CD8-positive, alpha-beta memory T cell (primary cell): ENCODE measurements around the gene MEIS3. TPM values are rescaled to one million over a fixed set of nuclear protein-coding genes. Genes with fewer than 3 reads are reported as not detected.

ENCODE experiments used
- CTCF ChIA-PET: fragments of 350-600 bp; sonication (Branson Sonifier 250); formaldehyde crosslinking; loops from one replicate; lab custom pipeline; 2021; ENCODE audit warnings: antibody characterized with exemption; lab: Charles Lee
- POLR2A ChIA-PET: fragments of 350-600 bp; sonication (Branson Sonifier 250); formaldehyde crosslinking; loops from one replicate; lab custom pipeline; 2021; ENCODE audit warnings: antibody characterized with exemption; lab: Charles Lee
- DNase-seq, 5 donors: peaks; one replicate each; pipeline versions ENCODE4 v3.0.0 to v3.0.0-alpha.2; 2020 to 2022; ENCODE audit warnings: mixed read lengths in 1 of 5
- H3K27ac ChIP-seq: one replicate; pipeline ENCODE4 v1.7.0; 2013; ENCODE audit warnings: low read depth, mild to moderate bottlenecking, low read length, moderate library complexity
- H3K27me3 ChIP-seq: 2 replicates; pipeline ENCODE4 v1.7.0; 2013; ENCODE audit warnings: low read length, mild to moderate bottlenecking; ENCODE audit not compliant: insufficient read depth, poor library complexity, severe bottlenecking
- H3K36me3 ChIP-seq: 2 replicates; pipeline ENCODE4 v1.7.0; 2013; ENCODE audit warnings: mild to moderate bottlenecking, low read length, moderate library complexity; ENCODE audit not compliant: insufficient read depth
- H3K4me1 ChIP-seq: 2 replicates; pipeline ENCODE4 v1.7.0; 2013; ENCODE audit warnings: mild to moderate bottlenecking, low read length, moderate library complexity; ENCODE audit not compliant: insufficient read depth
- H3K4me3 ChIP-seq: 2 replicates; pipeline ENCODE4 v1.7.0; 2013; ENCODE audit warnings: mild to moderate bottlenecking, low read length
- H3K9me3 ChIP-seq: 2 replicates; pipeline ENCODE4 v1.7.0; 2013; ENCODE audit warnings: mild to moderate bottlenecking, low read length
- H3K27ac Mint-ChIP-seq, 8 donors: one replicate each; pipeline ENCODE4 v1.8.0; 2020 to 2021; ENCODE audit warnings: mixed read lengths in 8 of 8, mild to moderate bottlenecking in 6 of 8, inconsistent platforms in 3 of 8, moderate library complexity in 3 of 8
- H3K27me3 Mint-ChIP-seq, 2 donors: one replicate each; pipeline ENCODE4 v1.8.0; 2020 to 2021; ENCODE audit warnings: mixed read lengths in 2 of 2, mild to moderate bottlenecking in 1 of 2, moderate library complexity in 1 of 2
- H3K36me3 Mint-ChIP-seq, 3 donors: one replicate each; pipeline ENCODE4 v1.8.0; 2020 to 2021; ENCODE audit warnings: mixed read lengths in 3 of 3, inconsistent platforms in 1 of 3, mild to moderate bottlenecking in 1 of 3
- H3K4me1 Mint-ChIP-seq, 3 donors: one replicate each; pipeline ENCODE4 v1.8.0; 2020 to 2021; ENCODE audit warnings: mixed read lengths in 3 of 3, inconsistent platforms in 1 of 3, mild to moderate bottlenecking in 1 of 3
- H3K4me3 Mint-ChIP-seq, 7 donors: one replicate each; pipeline ENCODE4 v1.8.0; 2020 to 2021; ENCODE audit warnings: mixed read lengths in 7 of 7, mild to moderate bottlenecking in 6 of 7, moderate library complexity in 4 of 7, inconsistent platforms in 2 of 7
- H3K9me3 Mint-ChIP-seq, 5 donors: one replicate each; pipeline ENCODE4 v1.8.0; 2020 to 2022; ENCODE audit warnings: mixed read lengths in 5 of 5, mild to moderate bottlenecking in 3 of 5, moderate library complexity in 2 of 5, inconsistent platforms in 1 of 5
- polyA plus RNA-seq: library from polyadenylated mRNA; unstranded; fragments of 300-500 nt; fragmentation: Illumina TruSeq; gene quantifications from one replicate; pipeline ENCODE4 v1.2.3, GENCODE V29; 2021
- total RNA-seq, 2 experiments: library from RNA; stranded (reverse); gene quantifications; one replicate each; pipeline ENCODE4 v1.2.3, GENCODE V29; 2021

The MEIS3 gene
- total and polyA plus RNA-seq, 3 experiments from 2014 or later, result not detected

- no peaks in the 10 kb centered on the region for H3K36me3 Mint-ChIP-seq
- DNase-seq, result no peak
- H3K27me3 Mint-ChIP-seq, result peaks cover 24 to 36% of the 10 kb centered on the region in 2 donors
- H3K4me3 Mint-ChIP-seq, result no peak overlapping the region
- peaks cover 0 to 9% (median 3%) of the 10 kb centered on the region in 5 donors for H3K9me3 Mint-ChIP-seq
- ChIA-PET POLR2A (no interaction called here), CTCF (no interaction called here)
- no peaks in the 10 kb centered on the region for H3K4me1 ChIP-seq
- H3K36me3 ChIP-seq, result no peaks in the 10 kb centered on the region
- H3K4me3 ChIP-seq, result no peak overlapping the region
- H3K27ac ChIP-seq, result no peak overlapping the region
- H3K27ac Mint-ChIP-seq, result peak overlapping the region in 1 of 8 donors; percentile 22
- H3K4me1 Mint-ChIP-seq, result no peaks in the 10 kb centered on the region
- no peaks in the 10 kb centered on the region for H3K9me3 ChIP-seq
- peaks cover 31% of the 10 kb centered on the region for H3K27me3 ChIP-seq
Observed at GRCh38 chr19:47456721-47457474, 37.6 kb upstream of the MEIS3 start.

GRCh38 chr19:47450478-47450877, 31.2 kb upstream of the MEIS3 start:
- no peak overlapping the region for H3K27ac ChIP-seq
- DNase-seq, result no peak
- Mint-ChIP-seq H3K36me3 (no peaks in the 10 kb centered on the region), H3K27ac (no peak overlapping the region), H3K4me3 (no peak overlapping the region), H3K27me3 (peaks cover 35 to 56% of the 10 kb centered on the region in 2 donors), H3K4me1 (peaks cover 19 to 30% (median 27%) of the 10 kb centered on the region in 3 donors), H3K9me3 (peaks cover 0 to 5% (median under 1%) of the 10 kb centered on the region in 5 donors)
- peaks cover 13% of the 10 kb centered on the region for H3K27me3 ChIP-seq
- H3K4me3 ChIP-seq, result no peak overlapping the region
- no peaks in the 10 kb centered on the region for H3K9me3 ChIP-seq
- peaks cover 21% of the 10 kb centered on the region for H3K4me1 ChIP-seq
- POLR2A ChIA-PET, result no interaction called here
- H3K36me3 ChIP-seq, result no peaks in the 10 kb centered on the region
- CTCF ChIA-PET, result interaction anchor here (0.7 kb wide), 1 partner anchor 329 kb away, joined by 4 read pairs; no protein-coding TSS in a partner anchor

GRCh38 chr19:47448360-47448727, 29.0 kb upstream of the MEIS3 start:
- peaks cover 38 to 51% (median 49%) of the 10 kb centered on the region in 3 donors for H3K4me1 Mint-ChIP-seq
- CTCF ChIA-PET, result no interaction called here
- H3K36me3 Mint-ChIP-seq, result no peaks in the 10 kb centered on the region
- DNase-seq, result no peak
- H3K4me1 ChIP-seq, result peaks cover 42% of the 10 kb centered on the region
- H3K4me3 ChIP-seq, result no peak overlapping the region
- H3K27ac Mint-ChIP-seq, result peak overlapping the region in 1 of 8 donors; percentile 20
- H3K27me3 Mint-ChIP-seq, result peaks cover 45 to 62% of the 10 kb centered on the region in 2 donors
- H3K9me3 Mint-ChIP-seq, result peaks cover 0 to 2% (median 0%) of the 10 kb centered on the region in 5 donors
- no peaks in the 10 kb centered on the region for H3K9me3 ChIP-seq
- H3K36me3 ChIP-seq, result no peaks in the 10 kb centered on the region
- H3K27ac ChIP-seq, result no peak overlapping the region
- peak overlapping the region in 2 of 7 donors; percentile 38 to 55 for H3K4me3 Mint-ChIP-seq
- POLR2A ChIA-PET, result no interaction called here
- peaks cover 22% of the 10 kb centered on the region for H3K27me3 ChIP-seq

GRCh38 chr19:47447470-47448359, 28.4 kb upstream of the MEIS3 start:
- H3K4me1 ChIP-seq, result peaks cover 45% of the 10 kb centered on the region
- H3K4me3 ChIP-seq, result peak overlapping the region; percentile 14
- ChIA-PET CTCF (interaction anchor here (1.7 kb wide), 1 partner anchor 11 kb away, joined by 5 read pairs; no protein-coding TSS in a partner anchor), POLR2A (interaction anchor here (0.6 kb wide), 1 partner anchor 16 kb away, joined by 3 read pairs; no protein-coding TSS in a partner anchor)
- H3K36me3 ChIP-seq, result no peaks in the 10 kb centered on the region
- Mint-ChIP-seq H3K4me1 (peaks cover 44 to 57% (median 54%) of the 10 kb centered on the region in 3 donors), H3K4me3 (peak overlapping the region in 4 of 7 donors; percentile 43 to 80 (median 56)), H3K36me3 (no peaks in the 10 kb centered on the region), H3K27me3 (peaks cover 46 to 68% of the 10 kb centered on the region in 2 donors), H3K27ac (no peak overlapping the region), H3K9me3 (peaks cover 0 to 2% (median 0%) of the 10 kb centered on the region in 5 donors)
- H3K27me3 ChIP-seq, result peaks cover 28% of the 10 kb centered on the region
- DNase-seq, result peak in 4 of 5 donors; percentile 45 to 62 (median 52)
- H3K27ac ChIP-seq, result peak overlapping the region; percentile 38
- no peaks in the 10 kb centered on the region for H3K9me3 ChIP-seq

- POLR2A ChIA-PET, result no interaction called here
- Histone ChIP-seq H3K4me1 (peaks cover 45% of the 10 kb centered on the region), H3K9me3 (no peaks in the 10 kb centered on the region), H3K36me3 (no peaks in the 10 kb centered on the region), H3K4me3 (peak overlapping the region; percentile 21), H3K27me3 (peaks cover 31% of the 10 kb centered on the region), H3K27ac (peak overlapping the region; percentile 38)
- peak overlapping the region in 6 of 7 donors; percentile 65 to 80 (median 74) for H3K4me3 Mint-ChIP-seq
- peaks cover 48 to 72% of the 10 kb centered on the region in 2 donors for H3K27me3 Mint-ChIP-seq
- peaks cover 44 to 57% (median 54%) of the 10 kb centered on the region in 3 donors for H3K4me1 Mint-ChIP-seq
- H3K36me3 Mint-ChIP-seq, result no peaks in the 10 kb centered on the region
- H3K9me3 Mint-ChIP-seq, result peaks cover 0 to 2% (median 0%) of the 10 kb centered on the region in 5 donors
- peak overlapping the region in 1 of 8 donors; percentile 22 for H3K27ac Mint-ChIP-seq
- no peak for DNase-seq
- CTCF ChIA-PET, result interaction anchor here (0.8 to 1.7 kb wide), 3 partner anchors 10 to 19 kb away, joined by 3 to 5 read pairs (median 5); no protein-coding TSS in a partner anchor
Observed at GRCh38 chr19:47446534-47447469, 27.5 kb upstream of the MEIS3 start.

GRCh38 chr19:47445937-47446402, 26.6 kb upstream of the MEIS3 start:
- Histone ChIP-seq H3K36me3 (no peaks in the 10 kb centered on the region), H3K27me3 (peaks cover 31% of the 10 kb centered on the region), H3K4me3 (peak overlapping the region; percentile 44), H3K9me3 (no peaks in the 10 kb centered on the region), H3K4me1 (peaks cover 45% of the 10 kb centered on the region), H3K27ac (no peak overlapping the region)
- Mint-ChIP-seq H3K9me3 (peaks cover 0 to 2% (median 0%) of the 10 kb centered on the region in 5 donors), H3K27ac (peak overlapping the region in 2 of 8 donors; percentile 23 to 52), H3K4me3 (peak overlapping the region; percentile 2 to 80 (median 74)), H3K27me3 (peaks cover 47 to 75% of the 10 kb centered on the region in 2 donors), H3K36me3 (no peaks in the 10 kb centered on the region), H3K4me1 (peaks cover 44 to 57% (median 54%) of the 10 kb centered on the region in 3 donors)
- POLR2A ChIA-PET, result interaction anchor here (0.6 kb wide), 1 partner anchor 77 kb away, joined by 7 read pairs; no protein-coding TSS in a partner anchor
- CTCF ChIA-PET, result interaction anchor here (0.8 to 1.4 kb wide), 2 partner anchors 9 to 18 kb away, joined by 3 to 5 read pairs; no protein-coding TSS in a partner anchor
- DNase-seq, result peak; percentile 56 to 79 (median 64)
